EH (cell line): ENCODE results near the gene FERMT1.
"Not testable (repeated sequence)": the region's sequence is repeated elsewhere in the genome, so short reads cannot be mapped to it uniquely, and the experiment has no call there.

Experiments
- DNase-seq: peaks from one replicate; pipeline ENCODE4 v3.0.0-alpha.2; 2015; ENCODE audit warnings: low read depth

Gene FERMT1

GRCh38 chr20:6039766-6040165 lies 83.1 kb downstream of the FERMT1 start:
- no peak for DNase-seq

GRCh38 chr20:6038256-6038655 lies 84.6 kb downstream of the FERMT1 start:
- DNase-seq = no peak

GRCh38 chr20:6037082-6037481 lies 85.7 kb downstream of the FERMT1 start:
- no peak for DNase-seq

- no peak for DNase-seq
Measured at GRCh38 chr20:6036213-6036612, 86.6 kb downstream of the FERMT1 start.

- DNase-seq = peak; percentile 61
Measured at GRCh38 chr20:6034134-6034969, 88.5 kb downstream of the FERMT1 start.

GRCh38 chr20:6032907-6033306 lies 89.9 kb downstream of the FERMT1 start:
- DNase-seq = not testable (repeated sequence)

- no peak for DNase-seq
Measured at GRCh38 chr20:6030453-6031080, 92.3 kb downstream of the FERMT1 start.

- no peak for DNase-seq
Measured at GRCh38 chr20:6029538-6029937, 93.3 kb downstream of the FERMT1 start.

- no peak for DNase-seq
Measured at GRCh38 chr20:6028818-6029217, 94.0 kb downstream of the FERMT1 start.

- DNase-seq = peak; percentile 19
Measured at GRCh38 chr20:6026051-6026450, 96.8 kb downstream of the FERMT1 start.
